SHP77 treated with DMSO at 0.1 percent for 48 hours (cell line): Measurements from ENCODE around the gene GRHPR.
A peak's percentile ranks its signal among the peaks of the same experiment; 100 is the strongest.
"Not testable (repeated sequence)": the region's sequence is repeated elsewhere in the genome, so short reads cannot be mapped to it uniquely, and the experiment has no call there.

Source experiments
- DNase-seq: peaks from one replicate; lab custom pipeline; 2025; lab: John Stamatoyannopoulos, UW

GRHPR gene

DNA sequence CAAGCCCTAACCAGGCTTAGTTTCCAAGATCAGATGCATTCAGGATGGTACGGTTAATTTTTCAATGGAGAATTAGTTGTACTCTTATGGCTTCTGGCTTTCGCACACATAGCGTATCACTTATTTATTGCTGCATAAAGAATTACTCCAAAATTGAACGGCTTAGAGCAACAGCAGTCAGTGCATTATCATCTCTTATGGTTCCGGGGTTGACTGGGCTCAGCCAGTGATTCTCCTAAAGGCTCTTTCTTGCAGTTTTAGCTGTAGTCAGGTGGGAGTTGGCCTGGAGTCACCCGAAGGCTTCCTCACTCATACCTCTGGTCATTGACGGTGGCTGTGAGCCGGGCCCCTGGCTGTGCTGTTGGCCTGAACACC, 595 bp upstream of the GRHPR start:
- peak; percentile 37 for DNase-seq

DNA sequence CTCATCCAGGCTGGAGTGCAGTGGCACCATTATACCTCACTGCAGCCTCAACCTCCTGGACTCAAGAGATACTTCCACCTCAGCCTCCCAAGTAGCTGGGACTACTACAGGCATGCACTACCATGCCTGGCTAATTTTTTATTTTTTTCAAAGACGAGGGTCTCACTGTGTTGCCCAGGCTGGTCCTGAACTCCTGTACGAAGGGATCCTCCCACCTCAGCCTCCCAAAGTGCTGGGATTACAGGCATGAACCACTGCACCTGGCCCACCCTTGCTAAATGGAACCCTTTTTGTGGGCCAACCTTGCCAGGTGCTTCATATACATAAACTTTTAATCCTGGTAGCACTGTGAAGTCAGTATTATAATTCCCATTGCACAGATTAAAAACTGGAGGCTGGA, 1.0 kb downstream of the GRHPR start:
- no peak for DNase-seq

DNA sequence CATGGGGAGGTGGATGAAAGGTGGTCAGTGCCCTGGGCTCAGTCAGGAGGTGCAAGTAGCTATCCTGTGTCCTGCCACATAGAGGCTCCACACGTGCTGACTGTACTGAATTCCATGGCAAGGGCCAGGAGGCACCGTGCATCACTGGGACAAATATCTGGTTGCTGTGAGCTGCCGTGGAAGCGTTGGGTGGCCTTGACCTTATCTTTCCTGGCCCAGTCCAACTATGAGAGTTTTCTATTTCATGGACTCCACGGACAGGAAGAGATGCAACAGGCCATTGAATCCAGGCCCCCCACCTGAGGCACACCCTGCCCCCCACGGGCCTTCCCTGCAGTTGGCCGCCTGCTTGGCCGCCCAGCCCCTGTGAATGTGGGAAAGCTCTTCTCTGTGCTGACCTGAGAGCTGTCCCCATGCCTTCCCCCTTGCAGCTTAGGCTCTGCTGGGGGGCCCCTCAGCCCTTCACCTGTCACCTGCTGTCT, 1.7 kb downstream of the GRHPR start:
- no peak for DNase-seq

DNA sequence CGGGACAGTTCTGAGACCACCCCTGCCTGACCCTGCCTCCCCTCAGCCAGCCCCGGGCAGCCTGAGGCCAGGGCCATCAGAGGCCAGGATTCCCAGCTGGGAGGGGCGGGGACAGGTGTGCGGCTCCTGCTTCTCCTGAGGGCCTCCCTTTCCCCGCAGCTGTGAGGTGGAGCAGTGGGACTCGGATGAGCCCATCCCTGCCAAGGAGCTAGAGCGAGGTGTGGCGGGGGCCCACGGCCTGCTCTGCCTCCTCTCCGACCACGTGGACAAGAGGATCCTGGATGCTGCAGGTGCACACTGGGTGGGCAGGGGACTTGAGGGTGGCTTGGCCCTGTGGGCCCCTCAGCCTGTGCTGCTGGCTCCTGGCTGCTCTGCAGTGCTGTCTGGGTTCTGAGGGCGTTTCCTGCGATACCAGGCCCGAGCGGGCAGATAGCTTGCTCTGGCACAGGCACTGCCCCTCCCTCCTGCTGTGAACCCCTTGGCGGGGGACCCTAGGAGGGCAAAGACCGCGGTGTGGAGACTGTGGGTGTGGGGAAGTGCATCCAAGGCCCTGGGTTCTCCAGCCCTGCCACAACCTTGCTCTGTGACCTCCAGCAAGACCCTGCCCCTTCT, 2.3 kb downstream of the GRHPR start:
- DNase-seq: no peak

DNA sequence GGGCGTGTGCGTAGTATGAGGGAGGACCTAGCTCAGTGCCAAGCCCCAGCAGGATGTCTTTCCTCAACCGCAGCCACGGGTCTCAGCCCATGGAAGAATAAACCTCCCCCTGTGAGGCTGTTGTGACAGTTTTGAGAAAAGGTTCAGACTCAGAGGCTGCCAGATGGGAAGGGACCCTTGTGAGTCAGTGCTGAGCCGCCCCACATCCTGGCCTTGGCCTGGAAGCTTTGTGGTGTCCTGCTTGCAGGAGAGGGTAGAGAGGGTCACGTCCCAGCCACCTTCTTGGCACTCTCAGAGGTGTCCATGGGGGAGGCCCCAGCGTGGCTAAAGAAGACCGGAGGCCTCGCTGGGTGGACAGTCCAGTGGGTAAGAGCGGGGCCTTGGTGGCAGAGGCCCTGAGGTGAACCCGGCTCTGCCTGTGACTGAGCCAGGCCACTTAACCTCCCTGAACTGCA, 2.8 kb downstream of the GRHPR start:
- DNase-seq: no peak

DNA sequence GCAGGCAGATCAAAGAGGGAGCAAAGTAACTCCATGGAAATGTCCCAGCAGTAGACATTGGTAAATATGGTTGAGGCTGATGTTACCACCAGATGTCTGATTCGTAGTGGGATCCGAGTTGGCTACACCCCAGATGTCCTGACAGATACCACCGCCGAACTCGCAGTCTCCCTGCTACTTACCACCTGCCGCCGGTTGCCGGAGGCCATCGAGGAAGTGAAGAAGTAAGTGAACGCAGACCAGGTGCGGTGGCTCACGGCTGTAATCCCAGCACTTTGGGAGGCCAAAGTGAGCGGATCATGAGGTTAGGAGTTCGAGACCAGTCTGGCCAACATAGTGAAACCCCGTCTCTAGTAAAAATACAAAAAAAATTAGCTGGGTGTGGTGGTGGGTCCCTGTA, 3.9 kb downstream of the GRHPR start:
- not testable (repeated sequence) for DNase-seq

DNA sequence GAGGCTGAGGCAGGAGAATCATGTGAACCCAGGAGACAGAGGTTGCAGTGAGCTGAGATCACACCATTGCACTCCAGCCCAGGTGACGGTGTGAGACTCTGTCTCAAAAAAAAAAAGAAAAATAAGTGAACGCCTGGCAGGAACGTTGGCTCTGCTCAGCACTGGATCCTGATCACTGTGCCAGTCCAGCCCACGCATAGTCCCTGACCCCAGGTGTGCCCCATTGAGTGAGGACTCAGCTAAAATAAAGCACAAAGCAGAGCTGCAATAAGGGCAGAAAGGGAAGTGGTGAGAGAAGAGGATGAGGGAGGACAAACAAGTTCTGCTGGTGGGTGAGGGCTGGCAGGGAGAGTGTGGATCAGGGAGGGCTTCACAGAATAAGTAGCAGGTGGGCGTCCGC, 4.3 kb downstream of the GRHPR start:
- DNase-seq: no peak

DNA sequence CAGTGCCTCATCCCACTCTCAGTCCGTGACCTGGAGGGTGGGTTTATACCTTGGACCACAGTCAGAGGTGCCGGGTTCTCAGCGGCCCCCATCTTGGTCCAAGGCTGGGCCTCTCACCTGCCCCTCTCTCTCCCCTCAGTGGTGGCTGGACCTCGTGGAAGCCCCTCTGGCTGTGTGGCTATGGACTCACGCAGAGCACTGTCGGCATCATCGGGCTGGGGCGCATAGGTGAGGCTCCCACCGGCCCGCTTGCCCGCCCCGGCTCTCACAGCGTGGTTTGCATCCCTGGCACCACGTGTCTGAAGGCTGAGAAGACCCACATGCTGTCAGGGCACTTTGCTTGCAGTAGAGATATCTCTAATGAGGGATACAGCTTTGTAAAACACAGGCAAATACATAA, 5.8 kb downstream of the GRHPR start:
- DNase-seq: no peak

DNA sequence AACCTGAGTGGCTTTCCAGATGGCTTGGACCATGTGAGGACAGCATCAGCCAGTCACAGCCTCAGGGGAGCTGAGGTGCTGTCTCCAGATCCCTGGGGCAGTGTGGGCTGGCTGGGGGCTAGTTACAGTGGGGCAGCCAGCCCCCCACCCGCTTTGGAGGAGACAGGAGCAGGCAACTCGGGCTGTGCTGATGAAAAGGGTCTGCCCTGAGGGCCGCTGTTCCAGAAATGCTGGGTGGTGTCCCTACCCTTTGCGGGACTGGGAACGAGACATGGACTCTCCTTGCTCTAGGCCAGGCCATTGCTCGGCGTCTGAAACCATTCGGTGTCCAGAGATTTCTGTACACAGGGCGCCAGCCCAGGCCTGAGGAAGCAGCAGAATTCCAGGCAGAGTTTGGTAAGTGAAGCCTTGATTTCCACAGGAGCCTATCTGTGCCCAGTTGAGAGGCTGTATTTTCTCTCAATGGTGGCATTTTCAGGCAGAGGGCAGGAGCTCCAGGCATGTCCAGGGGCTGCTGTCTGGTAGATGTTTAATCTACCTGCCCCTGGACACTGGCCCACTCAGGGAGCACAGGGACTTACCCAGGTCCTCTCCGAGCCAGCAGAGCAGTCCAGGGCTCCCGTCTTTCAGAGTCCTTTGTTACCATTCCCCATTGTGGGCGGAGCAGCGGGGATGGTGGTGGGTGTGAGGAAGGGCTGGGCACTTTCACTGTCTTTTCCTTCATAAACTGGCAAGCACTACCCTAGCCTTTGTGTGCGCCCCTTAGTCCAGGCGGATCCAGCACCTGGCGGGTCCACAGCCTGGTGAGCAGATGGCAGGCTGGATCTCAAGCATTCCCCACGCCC, 7.2 kb downstream of the GRHPR start:
- DNase-seq: no peak

DNA sequence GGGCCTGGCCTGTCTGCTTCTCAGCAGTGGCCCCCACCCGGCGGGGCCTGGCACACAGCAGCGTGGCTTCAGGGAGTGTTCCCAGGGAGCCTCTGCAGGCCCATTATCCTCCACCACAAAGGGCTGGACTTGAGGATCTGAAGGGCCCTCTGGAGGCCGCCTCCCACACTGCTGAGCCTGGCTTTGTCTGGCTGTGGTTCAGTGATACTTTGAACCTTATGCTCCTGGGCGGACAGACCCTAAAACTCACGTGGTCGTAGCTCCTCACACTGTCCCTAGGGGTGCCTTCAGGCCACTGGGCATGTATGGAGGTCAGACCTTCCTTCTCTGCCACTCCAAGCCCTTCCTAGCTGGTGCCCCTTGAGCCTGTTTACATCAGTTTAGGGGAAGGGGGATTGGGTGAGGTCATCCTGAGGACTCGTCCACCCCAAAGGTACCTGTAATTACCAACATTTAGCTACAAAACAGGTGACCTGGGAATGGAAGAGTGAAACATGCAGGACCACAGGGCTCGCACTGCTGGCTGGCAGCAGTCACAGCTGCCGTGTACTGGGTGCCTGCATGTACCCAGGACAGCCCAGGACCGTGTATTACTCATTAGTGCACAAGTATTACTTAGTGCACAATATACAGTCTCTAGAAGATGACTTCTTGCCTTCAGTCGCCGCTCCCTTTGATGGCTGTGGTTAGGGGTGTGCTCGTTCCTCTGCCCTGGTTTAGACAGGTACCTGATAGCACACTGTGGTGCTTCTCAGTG, 8.5 kb downstream of the GRHPR start:
- no peak for DNase-seq

DNA sequence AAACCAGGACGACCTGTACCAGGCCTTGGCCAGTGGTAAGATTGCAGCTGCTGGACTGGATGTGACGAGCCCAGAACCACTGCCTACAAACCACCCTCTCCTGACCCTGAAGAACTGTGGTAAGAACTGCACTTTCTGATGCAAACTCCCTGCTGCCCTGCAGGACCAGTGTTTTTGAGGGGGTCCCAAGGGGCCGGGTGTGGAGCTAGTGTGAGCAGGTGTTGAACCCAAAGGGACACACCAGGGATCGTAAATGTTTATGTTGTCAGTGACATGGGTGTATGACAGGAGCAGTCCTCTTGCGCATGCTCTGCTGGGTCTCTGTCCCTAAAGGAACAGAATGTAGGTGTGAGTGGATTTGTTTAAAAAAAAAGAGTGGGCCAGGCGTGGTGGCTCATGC, 9.5 kb downstream of the GRHPR start:
- DNase-seq: no peak

DNA sequence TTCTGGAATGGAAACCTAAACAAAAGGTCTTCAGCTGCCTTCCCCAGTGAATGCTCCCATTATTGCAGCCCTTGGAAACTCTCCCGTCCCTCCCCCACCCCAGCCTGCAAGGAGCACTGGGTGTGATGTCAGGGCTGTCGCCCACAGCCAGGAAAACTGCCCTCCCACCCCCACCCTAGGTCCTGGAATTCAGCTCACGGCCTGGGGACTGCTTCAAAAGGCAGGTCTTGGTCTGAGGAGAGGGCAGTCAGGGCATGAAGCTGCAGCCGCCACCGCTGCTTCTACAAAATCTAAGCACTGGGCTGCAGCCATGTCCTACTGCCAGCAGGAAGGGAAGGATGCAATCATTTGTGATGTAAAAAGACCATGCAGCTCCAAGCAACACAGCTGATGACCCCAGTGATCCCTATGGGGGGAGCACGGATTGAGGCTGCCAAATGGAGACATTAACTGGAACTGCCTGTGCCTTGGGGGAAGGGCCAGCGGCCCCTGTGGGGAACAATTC, 11.4 kb downstream of the GRHPR start:
- DNase-seq: no peak

DNA sequence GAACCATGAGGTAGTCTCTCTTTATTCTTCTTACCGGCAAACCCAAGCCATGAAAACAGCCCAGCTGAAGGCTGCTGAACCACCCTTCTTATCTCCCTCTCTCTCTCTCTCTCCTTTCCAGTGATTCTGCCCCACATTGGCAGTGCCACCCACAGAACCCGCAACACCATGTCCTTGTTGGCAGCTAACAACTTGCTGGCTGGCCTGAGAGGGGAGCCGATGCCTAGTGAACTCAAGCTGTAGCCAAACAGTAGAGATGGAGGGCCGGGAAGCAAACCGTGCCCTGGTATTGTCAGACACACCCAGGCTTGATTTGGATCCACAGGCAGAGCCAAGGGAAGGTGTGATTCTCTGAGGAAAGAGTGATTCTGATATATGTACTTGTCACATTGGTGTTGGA, 14.0 kb downstream of the GRHPR start:
- DNase-seq: no peak

DNA sequence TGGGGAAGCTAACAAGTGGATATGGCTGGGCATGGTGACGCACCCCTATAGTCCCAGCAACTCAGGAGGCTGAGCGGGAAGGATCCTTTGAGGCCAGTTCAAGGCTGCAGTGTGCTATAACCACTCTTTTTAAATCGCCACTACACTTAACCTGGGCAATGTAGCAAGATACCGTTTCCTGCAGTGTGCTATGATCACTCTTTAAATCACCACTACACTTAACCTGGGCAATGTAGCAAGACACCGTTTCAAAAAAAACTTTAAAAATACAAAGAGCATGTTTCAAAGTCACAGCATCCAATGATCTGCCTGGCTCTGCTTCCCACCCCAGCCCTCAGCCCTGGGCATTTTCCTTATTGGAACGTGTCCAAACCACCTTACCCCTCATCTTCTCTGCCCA, 14.5 kb downstream of the GRHPR start:
- no peak for DNase-seq

DNA sequence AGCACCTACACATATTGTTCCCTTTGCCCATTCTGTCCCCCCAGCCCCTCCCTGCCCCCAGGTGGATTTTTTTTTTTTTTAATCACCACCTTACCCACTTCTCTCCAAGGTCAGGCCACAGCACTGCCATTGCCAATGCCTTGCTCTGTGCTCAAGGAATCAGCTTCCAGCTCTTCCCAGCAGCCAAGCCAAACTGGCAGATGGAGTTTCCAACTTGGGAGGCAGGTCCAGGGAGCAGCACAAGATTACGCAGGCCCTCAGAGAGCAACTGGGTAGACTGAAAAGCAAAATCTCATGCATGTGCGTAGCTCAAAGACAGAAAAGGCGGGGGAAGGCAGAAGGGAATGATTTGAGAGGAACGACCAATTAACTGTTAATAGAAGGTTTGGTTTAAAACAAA, 15.1 kb downstream of the GRHPR start:
- DNase-seq: no peak

DNA sequence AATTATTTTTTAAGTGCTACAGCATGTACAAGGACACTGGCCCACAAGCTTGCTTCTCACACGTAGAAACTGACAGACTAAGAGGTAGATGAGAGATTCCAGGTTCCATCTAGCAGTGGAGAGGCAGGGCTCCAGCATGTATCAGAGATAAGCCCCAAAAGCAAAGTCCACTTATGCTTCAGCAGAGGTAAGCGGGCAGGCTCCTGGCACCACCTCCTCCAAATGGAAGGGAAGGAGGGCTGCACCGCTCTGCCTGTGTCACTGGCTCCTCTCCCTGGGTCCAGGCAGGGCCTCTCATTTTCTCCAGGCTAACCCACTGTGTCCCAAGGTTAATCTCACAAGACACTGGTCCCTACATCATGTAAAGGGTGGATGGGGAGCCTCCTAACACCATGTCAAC, 15.9 kb downstream of the GRHPR start:
- no peak for DNase-seq

DNA sequence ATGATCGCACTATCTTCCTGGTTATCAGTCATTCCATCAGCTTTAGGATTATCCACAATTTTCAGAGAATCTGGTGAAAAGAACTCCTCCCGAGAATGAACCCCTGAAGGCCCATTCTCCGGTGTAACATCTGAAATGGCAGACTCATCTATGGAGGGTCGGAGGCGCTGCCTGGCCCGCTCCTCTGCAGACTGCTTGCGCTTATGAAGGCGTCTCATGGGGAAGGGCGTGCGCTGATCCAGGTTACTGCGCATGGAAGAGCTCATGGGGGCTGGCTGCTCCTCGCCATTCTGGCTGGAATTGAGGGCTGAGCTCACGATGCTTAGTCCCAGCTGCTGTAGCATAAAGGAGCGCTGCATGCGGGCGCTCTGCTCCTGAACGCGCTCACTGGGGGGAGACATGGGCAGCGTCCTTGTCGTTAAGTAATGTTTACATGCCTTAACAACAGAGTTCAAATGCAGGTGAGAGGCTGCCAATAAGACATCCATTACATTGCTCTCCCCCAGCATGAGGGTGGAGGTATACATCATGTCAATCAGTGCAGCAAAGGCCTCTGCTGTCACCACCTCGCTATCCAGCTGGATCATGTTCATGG, 19.4 kb downstream of the GRHPR start:
- DNase-seq: no peak

DNA sequence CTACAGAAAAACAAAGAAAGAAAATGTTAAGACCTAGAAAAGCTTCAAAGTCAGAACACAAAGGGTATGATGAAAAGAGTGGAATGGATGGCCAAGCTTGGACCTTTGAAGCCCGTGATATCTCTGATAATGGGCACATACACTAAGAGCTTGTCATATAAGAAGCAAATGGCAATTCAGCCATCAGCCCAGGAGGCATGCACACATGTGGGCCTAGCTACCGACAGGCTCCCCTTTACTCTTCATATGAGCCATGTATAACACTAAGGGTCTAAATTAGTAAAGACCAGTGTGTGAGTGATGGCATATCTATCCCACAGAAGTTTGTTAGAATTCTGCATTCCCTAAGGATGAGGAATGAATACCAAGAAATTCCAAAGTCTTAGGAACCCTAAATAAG, 20.1 kb downstream of the GRHPR start:
- no peak for DNase-seq

DNA sequence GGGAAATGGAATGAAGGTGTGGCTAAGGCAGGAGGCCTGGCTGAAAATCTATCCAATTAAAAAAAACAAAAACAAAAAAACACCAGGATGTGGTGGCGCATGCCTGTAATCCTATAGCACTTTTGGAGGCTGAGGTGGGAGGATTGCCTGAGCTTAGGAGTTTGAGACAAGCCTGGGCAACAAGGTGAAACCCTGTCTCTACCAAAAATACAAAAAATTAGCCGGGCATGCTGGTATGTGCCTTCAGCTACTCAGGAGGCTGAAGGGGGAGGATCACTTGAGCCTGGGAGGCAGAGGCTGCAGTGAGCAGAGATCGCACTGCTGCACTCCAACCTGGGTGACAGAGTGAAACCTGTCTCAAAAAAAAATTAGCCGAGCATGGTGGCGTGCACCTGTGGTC, 21.1 kb downstream of the GRHPR start:
- no peak for DNase-seq

DNA sequence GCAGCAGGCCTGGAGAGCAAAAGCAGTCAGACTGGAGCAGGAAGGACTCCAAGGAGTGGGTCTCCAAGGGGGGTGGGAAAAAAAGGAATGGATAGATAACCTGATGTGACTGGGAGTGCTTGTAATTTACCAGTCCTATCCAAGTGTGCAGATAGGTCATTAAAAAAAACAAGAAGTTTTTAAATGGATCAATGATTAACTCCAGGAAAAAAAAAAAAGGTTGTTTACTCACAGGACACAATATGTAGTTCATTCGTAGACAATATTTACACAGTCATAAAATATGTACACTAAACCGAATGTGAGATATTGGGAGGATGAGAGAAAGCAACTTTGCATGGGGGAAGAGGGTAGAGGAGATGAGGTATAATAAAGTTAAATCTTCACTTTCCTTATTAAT, 22.4 kb downstream of the GRHPR start:
- DNase-seq: no peak

DNA sequence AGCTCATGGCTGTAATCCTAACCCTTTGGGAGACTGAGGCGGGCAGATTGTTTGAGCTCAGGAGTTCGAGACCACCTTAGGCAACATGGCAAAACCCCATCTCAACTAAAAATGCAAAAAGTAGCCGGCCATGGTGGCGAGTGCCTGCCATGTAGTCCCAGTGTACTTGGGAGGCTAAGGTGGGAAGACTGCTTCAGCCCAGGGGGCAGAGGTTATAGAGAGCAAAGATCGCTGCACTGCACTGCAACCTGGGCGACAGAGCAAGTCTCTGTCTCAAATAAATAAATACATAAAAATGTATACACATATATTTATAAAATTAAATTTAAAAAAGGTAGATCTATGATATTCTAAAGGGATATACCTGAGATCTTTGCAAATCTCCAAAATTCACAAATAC, 23.3 kb downstream of the GRHPR start:
- no peak for DNase-seq

DNA sequence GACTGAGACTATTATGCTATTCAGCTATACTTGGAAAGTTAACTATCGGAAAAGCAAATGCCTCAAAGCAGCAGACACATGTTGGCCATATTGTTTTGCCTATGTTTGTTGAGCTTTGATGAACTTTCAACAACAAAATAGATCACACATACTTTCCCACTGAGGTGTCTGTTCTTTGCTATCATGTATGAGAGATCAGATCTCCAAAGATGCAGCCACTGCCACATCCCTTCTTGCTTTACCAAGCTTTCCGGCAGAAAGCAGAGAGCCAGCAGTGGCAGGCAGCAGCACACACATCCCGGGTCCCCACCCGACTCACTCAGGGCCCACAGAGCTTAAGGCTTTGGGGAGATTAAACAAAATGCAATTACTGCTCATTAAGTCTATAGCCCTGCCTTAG, 23.9 kb downstream of the GRHPR start:
- DNase-seq: no peak
